ENCODE measurements around the gene CEP112.

The CEP112 gene

GRCh38 chr17:65985571-65985970, 206.4 kb downstream of the CEP112 start:
- no peak for DNase-seq (ENCODE audit: low read depth)

GRCh38 chr17:65984299-65984698, 207.6 kb downstream of the CEP112 start:
- DNase-seq (ENCODE audit: low read depth) = no peak

DNA sequence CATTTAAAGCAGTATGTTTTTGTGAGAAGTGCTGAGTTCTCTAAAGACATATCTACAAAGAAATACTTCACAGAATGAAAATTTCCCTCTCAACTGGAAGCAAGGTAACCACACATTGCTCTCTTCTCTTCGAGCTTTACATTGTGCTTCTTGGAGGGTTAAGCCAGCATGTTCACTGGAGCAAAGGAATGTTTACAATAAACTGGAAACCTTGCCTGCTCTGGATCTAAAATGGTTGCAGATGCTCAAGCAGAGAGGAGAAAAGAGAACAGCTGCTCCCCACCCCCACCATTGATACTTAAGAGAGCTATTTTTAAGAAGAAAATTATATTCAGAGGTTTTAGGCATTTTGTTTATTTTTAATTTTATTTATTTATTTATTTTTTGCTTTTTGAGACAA, 213.1 kb downstream of the CEP112 start:
- no peak for DNase-seq (ENCODE audit: low read depth)

GRCh38 chr17:65977041-65977440, 214.9 kb downstream of the CEP112 start:
- no peak for DNase-seq (ENCODE audit: low read depth)

GRCh38 chr17:65975878-65976277, 216.1 kb downstream of the CEP112 start:
- no peak for DNase-seq (ENCODE audit: low read depth)

- no peak for DNase-seq (ENCODE audit: low read depth)
Measured at GRCh38 chr17:65973237-65973636, 218.7 kb downstream of the CEP112 start.

DNA sequence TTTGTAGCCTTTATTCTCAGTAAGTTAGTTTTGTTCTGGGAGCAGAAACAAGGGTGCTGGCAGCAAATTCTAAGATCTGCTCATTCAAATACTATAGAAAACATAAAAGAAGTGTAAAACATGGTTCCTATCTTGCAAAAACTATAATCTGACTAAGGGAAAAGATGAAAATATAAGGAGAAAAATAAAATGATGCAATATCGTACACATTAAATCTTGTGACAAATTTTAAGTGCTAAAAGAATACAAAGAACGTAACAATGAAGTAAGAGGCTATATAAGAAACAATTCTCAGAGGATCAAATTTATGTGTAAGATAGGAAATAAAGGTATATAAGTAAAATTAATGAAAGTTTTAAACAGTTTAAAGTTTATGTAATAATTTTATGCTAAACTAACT, 224.6 kb downstream of the CEP112 start:
- DNase-seq (ENCODE audit: low read depth) = no peak

DNA sequence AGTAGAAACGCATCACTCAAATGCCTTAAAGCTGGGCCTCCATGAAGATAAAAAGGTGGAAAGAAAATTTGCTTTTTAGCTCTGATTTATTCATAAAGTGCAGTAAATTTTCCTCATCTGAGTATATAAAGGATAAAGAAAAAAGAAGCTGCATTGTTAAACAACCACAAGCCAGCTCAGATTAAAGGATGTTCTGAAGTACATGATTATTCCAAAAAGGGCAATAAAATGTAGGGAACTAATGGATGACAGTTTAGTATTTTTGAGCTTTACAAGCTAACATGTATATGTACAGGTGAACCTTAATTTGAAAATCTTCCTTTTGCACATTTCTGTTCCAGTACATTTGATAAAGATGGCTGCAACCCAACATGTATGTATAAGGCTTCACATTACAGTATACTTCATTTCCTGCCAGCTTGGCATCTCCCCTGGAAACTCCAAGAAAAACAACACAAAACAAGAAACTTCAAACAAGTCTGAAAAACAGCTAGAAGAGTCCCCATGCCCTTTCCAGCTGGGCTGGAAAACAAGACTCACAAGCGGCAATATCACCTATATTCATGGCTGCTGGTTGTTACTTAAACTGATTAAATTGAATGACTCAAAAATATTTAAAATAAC, 225.7 kb downstream of the CEP112 start:
- DNase-seq (ENCODE audit: low read depth) = no peak

DNA sequence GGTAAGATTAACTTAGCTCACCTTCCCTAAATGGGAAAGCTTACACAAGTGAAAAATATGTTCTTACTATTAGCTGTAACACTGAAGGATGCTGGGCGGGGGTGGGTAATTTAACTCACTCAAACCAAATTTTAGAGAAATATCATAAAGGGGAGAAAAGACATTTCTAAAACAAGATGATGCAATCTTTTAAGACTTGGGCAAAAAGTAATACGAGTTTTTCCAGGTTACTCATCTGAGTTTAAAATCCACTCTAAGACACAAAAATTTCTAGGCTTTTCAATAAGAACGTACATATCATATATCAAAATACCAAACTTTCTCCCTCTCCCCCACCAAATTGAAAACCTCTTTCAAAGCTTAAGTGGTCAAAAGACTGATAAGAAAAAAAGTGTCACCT, 228.8 kb downstream of the CEP112 start:
- DNase-seq (ENCODE audit: low read depth) = no peak

- DNase-seq (ENCODE audit: low read depth) = no peak
Measured at GRCh38 chr17:65959630-65960029, 232.3 kb downstream of the CEP112 start.

DNA sequence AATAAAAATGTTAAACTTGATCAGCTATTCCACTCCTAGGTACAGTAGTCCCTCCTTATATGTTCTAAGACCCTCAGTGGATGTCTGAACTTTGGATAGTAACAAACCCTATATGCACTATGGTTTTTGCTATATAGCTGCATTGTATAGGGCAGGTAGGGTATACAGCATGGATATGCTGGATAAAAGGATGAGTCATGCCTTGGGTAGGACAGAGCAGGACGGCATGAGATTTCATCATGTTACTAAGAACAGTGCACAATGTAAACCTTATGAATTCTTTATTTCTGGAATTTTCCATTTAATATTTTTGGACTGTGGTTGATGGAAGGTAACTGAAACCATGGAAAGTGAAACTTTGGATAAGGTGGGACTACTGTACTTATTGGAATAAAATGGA, 235.1 kb downstream of the CEP112 start:
- DNase-seq (ENCODE audit: low read depth) = no peak

DNA sequence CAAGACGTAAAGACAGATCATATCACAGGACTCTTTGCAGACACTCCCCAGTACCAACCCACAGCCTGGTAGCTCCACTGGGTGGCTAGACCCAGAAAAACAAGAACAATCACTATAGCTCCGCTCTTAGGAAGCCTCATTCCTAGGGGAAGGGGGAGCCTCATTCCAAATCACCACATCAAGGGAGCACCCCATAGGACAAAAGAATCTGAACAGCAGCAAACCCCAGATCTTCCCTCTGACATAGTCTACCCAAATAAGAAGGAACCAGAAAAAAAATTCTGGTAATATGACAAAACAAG, 237.8 kb downstream of the CEP112 start:
- no peak for DNase-seq (ENCODE audit: low read depth)

GRCh38 chr17:65953316-65954147, 238.4 kb downstream of the CEP112 start:
- no peak for DNase-seq (ENCODE audit: low read depth)

- no peak for DNase-seq (ENCODE audit: low read depth)
Measured at GRCh38 chr17:65952586-65952985, 239.3 kb downstream of the CEP112 start.

GRCh38 chr17:65952015-65952414, 239.9 kb downstream of the CEP112 start:
- DNase-seq (ENCODE audit: low read depth) = no peak

DNA sequence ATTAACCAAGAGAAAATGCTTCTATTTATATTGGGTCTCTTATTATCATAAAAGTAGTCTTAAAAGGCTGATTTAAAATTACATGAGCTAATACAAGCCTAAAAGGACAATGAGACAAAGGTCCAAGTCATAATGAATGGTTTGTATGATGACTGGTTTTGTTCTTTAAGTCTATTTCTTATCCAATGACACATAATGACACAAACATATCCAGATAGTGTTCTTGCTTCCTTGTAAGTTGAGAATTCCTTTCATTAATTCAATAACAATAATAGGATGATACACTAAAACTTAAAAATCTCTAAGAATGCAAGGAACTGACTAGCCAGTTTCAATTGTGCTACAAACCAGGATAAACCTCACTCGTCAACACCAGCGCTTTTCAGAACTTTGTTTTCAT, 244.1 kb downstream of the CEP112 start:
- DNase-seq (ENCODE audit: low read depth) = no peak

DNA sequence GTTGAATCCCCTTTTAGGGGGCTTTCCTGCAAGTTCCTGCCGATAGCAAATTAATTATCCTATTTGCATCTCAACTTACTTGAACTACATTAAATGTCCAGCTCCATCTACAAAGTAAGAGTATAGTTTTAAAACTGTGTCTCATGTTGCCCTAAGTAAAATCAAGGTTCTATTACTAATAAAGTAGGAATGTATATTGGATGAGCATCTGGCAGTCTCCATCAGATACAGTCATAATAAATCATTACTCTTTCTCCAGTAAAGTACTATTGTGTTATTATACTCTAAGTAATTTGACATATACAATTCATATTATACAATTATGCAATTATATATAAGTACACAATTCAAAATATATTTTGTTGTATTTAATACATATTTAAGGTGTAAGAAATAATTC, 249.3 kb downstream of the CEP112 start:
- DNase-seq (ENCODE audit: low read depth) = no peak

GRCh38 chr17:65941356-65941899, 250.5 kb downstream of the CEP112 start:
- no peak for DNase-seq (ENCODE audit: low read depth)

DNA sequence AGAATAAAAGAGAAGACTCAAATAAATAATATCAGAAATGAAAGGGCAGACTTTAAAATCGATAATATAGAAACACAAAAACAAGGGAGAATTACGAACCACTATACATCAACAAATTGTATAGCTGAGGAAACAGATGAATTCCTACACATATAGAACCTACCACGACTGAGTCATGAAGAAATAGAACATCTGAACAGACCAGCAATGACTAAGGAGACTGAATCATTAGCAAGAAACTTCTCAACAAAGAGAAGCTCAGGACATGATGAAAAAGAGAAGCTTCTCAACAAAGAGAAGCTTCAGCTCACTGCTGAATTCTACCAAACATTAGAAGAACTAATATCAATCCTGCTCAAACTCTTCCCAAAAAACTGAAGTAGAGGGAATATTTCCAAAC, 255.9 kb downstream of the CEP112 start:
- DNase-seq (ENCODE audit: low read depth) = no peak

DNA sequence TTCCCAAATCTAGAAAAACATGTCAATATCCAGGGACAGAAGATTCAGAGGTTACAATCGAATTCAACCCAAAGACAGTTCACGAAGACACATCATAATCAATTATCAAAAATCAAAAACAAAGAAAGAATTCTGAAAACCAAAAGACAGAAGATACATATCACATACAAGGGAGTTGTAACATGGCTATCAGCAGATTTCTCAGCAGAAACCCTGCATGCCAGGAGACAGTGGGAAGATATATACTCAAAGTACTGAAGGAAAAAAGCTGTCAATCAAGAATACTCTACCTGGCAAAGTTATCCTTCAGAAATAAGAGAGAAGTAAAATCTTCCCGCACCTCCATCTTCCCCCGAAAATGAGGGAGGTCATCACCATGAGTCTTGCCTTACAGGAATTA, 258.6 kb downstream of the CEP112 start:
- no peak for DNase-seq (ENCODE audit: low read depth)

DNA sequence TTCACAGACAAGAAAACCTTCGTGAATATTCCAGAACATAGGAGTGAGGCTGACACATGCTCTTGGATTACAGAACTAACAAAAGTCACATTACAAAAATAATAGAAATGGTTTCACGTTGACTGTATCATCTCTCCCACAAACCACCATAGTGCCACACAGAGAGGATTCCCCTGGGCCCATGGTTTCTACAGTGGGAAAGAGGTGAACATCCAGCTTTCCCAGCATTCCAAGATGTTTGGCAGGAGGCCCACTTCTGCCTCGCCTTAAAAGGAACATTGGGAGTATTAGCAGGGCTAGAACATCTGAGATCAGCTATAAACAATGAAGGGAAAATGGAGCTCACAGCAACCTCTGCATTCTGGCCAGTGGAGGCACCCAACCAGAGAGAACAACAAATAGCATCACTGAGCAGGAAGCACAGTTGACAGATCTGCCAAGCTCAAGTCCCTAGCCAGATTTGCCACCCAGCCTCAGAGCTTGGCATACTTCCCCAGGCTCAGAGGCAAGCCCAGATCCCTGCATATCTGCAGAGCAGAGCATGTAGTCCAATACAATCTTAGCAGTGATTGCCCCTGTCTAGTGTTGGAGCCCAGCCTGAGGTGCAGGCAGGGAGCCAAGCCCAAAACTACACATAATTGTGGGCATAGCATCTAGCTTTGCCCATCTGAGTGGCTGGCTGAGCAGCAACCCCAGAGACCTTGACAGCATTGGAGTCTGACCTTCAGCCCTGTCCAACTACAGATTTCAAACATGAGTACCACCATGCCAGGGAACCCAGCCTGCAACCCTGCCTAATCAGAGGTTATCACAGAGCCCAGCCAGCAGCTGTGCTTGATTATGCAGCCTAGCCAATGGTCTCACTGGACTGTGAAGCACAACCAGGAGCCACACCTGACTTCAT, 260.4 kb downstream of the CEP112 start:
- no peak for DNase-seq (ENCODE audit: low read depth)

DNA sequence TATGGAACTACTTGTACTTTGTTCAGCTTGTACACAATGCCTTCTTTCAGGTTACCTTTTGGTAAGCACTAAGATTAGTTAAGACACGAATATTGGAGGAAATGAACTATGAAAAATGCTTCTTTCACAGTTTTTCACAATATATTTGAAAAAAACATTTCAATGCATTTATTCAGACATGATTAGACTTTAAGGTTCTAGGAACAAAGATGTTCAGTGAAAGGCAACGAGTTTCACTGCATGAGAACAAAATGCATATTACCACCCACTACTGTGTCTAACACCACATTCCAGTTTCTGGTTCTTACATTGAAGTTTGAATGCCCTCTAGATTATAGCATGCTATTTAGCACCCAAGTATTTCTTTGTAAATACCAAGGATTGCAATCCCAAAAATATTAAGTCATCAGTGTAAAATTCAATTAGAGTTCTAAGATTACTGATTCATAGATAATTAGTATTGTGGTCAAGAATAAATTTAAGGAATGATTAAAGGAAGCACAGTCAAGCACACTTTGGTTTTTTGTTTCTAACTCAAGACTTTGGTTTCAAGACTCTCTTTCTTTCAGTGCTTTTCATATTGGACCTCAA, 261.7 kb downstream of the CEP112 start:
- no peak for DNase-seq (ENCODE audit: low read depth)

All from stimulated activated CD8-positive, alpha-beta memory T cell treated with anti-CD3 and anti-CD28 coated beads, Interleukin-12 subunit alpha, Interleukin-12 subunit beta, amount 100 ng/mL, for 1 hour (primary cell).